Endothelial cell of umbilical vein (primary cell): ENCODE results near the gene CHST15. TPM values are rescaled to one million over a fixed set of nuclear protein-coding genes. Genes with fewer than 3 reads are reported as not detected.

Source experiments
- BruUV-seq: library from RNA; stranded (reverse); fragments of 400-500 nt; replicated peaks from 2 replicates; lab custom pipeline; 2021; lab: Mats Ljungman, UMichigan
- CTCF ChIA-PET: fragments of 300-600, 350-600 bp; sonication (Branson Sonifier 250); formaldehyde crosslinking; loops from one replicate; lab custom pipeline; 2021; ENCODE audit warnings: antibody characterized with exemption, inconsistent platforms; lab: Charles Lee
- POLR2A ChIA-PET: fragments of 300-600, 350-600 bp; sonication (Branson Sonifier 250); formaldehyde crosslinking; loops from one replicate; lab custom pipeline; 2021; ENCODE audit warnings: antibody characterized with exemption, inconsistent platforms; lab: Charles Lee
- DNase-seq: peaks from one replicate; pipeline ENCODE4 v3.0.0-alpha.2; 2011; ENCODE audit warnings: low read depth, low spot score
- FAIRE-seq: peaks from 2 replicates; lab custom pipeline; 2011; peaks lifted over from hg19 to GRCh38; lab: Jason Lieb, UNC
- H2AFZ ChIP-seq: 2 replicates; pipeline ENCODE4 v1.6.0; 2012; ENCODE audit warnings: low read depth, low read length, control low read depth, inconsistent platforms
- H3K27ac ChIP-seq: 2 replicates; pipeline ENCODE4 v1.5.1; 2011; ENCODE audit warnings: low read depth, mild to moderate bottlenecking, control low read depth, low read length, moderate library complexity; ENCODE audit not compliant: insufficient read depth
- H3K27me3 ChIP-seq, 2 experiments: 2 replicates each; pipeline versions ENCODE4 v1.6.0 to v1.6.1; 2011; ENCODE audit warnings: low read length in 2 of 2, mixed read lengths in 1 of 2; ENCODE audit not compliant: control insufficient read depth in 2 of 2, insufficient read depth in 2 of 2
- H3K36me3 ChIP-seq, 2 experiments: 2 replicates in 1 of 2; 3 replicates in 1 of 2; pipeline ENCODE4 v1.5.1; 2011; ENCODE audit warnings: low read length in 2 of 2, mild to moderate bottlenecking in 1 of 2, moderate library complexity in 1 of 2; ENCODE audit not compliant: control insufficient read depth in 2 of 2, insufficient read depth in 2 of 2; ENCODE audit errors: extremely low read depth in 1 of 2
- H3K4me1 ChIP-seq: 3 replicates; pipeline ENCODE4 v1.5.1; 2011; ENCODE audit warnings: mild to moderate bottlenecking, low read length; ENCODE audit not compliant: control insufficient read depth, insufficient read depth; ENCODE audit errors: extremely low read depth
- H3K4me2 ChIP-seq: 2 replicates; pipeline ENCODE4 v1.6.1; 2011; ENCODE audit warnings: low read length, control low read depth, mixed read lengths; ENCODE audit not compliant: insufficient read depth
- H3K4me3 ChIP-seq, 3 experiments: fragments of 200-600 bp in 1 of 3; sonication (generic), shearing (Covaris generic) in 1 of 3; replicated peaks in 1 of 3; 2 replicates each; pipeline ENCODE4 v1.5.1; 2011 to 2016; ENCODE audit warnings: control low read depth in 3 of 3, low read length in 3 of 3, mild to moderate bottlenecking in 2 of 3, inconsistent platforms in 1 of 3, low read depth in 1 of 3, moderate library complexity in 1 of 3; ENCODE audit not compliant: insufficient read depth in 1 of 3
- H3K79me2 ChIP-seq: 2 replicates; pipeline ENCODE4 v1.6.0; 2012; ENCODE audit warnings: low read length, inconsistent platforms; ENCODE audit not compliant: control insufficient read depth, insufficient read depth
- H3K9ac ChIP-seq: replicated peaks from 2 replicates; pipeline ENCODE3; 2011; ENCODE audit warnings: low read length, control low read depth; ENCODE audit not compliant: insufficient read depth; ENCODE audit errors: extremely low read depth
- H3K9me1 ChIP-seq: replicated peaks from 3 replicates; pipeline ENCODE4 v1.6.0; 2011; ENCODE audit warnings: mild to moderate bottlenecking, low read length; ENCODE audit not compliant: control insufficient read depth, insufficient read depth; ENCODE audit errors: extremely low read depth
- H3K9me3 ChIP-seq: replicated peaks from 2 replicates; pipeline ENCODE4 v1.5.1; 2012; ENCODE audit warnings: low read length, inconsistent platforms; ENCODE audit not compliant: control insufficient read depth, insufficient read depth
- H4K20me1 ChIP-seq: replicated peaks from 2 replicates; pipeline ENCODE3; 2011; ENCODE audit warnings: mild to moderate bottlenecking, low read length; ENCODE audit not compliant: control insufficient read depth, insufficient read depth; ENCODE audit errors: extremely low read depth
- EZH2 ChIP-seq: IDR thresholded peaks from 2 replicates; pipeline ENCODE4 v1.6.1; 2012; ENCODE audit warnings: borderline replicate concordance, low read depth, mild to moderate bottlenecking, moderate library complexity, low read length, inconsistent platforms; ENCODE audit not compliant: severe bottlenecking
- FOS ChIP-seq: IDR thresholded peaks from 2 replicates; pipeline ENCODE4 v1.6.1; 2011; ENCODE audit warnings: mild to moderate bottlenecking, low read length, moderate library complexity, borderline replicate concordance; ENCODE audit not compliant: insufficient read depth
- GATA2 ChIP-seq: IDR thresholded peaks from 2 replicates; pipeline ENCODE4 v1.7.0; 2011; ENCODE audit warnings: low read depth, mild to moderate bottlenecking, moderate library complexity, mixed read lengths, low read length; ENCODE audit not compliant: insufficient read length, insufficient read depth
- JUN ChIP-seq: IDR thresholded peaks from 2 replicates; pipeline ENCODE4 v1.6.1; 2011; ENCODE audit warnings: borderline replicate concordance, low read depth; ENCODE audit not compliant: insufficient read length, insufficient read depth
- MYC ChIP-seq: IDR thresholded peaks from one replicate; pipeline ENCODE4 v1.6.1; 2011; ENCODE audit warnings: mild to moderate bottlenecking, low read depth, low read length
- POLR2A ChIP-seq: IDR thresholded peaks from 2 replicates; pipeline ENCODE4 v1.6.1; 2012; ENCODE audit warnings: low read depth, mild to moderate bottlenecking, control low read depth, low read length
- POLR2AphosphoS5 ChIP-seq: IDR thresholded peaks from 2 replicates; pipeline ENCODE4 v1.6.1; 2012; ENCODE audit warnings: low read depth, mild to moderate bottlenecking, control low read depth, low read length, moderate library complexity; ENCODE audit not compliant: insufficient read depth
- dilution Hi-C: fragments of 300-500 bp; cut with MboI; formaldehyde crosslinking; loops from one replicate; pipeline ENCODE4 v1.15.0; 2019; ENCODE audit warnings: low sequenced_read_pairs; ENCODE audit not compliant: extremely low pct_ligation_motif_present
- intact Hi-C: fragments of 100-400 bp; cut with micrococcal nuclease; formaldehyde crosslinking; loops from one replicate; pipeline ENCODE4 v1.10.0; 2022
- polyA plus RNA-seq, 4 experiments: library from polyadenylated mRNA; depleted of rRNA in 3 of 4; stranded (reverse) in 3 of 4; unstranded in 1 of 4; fragments of >200 nt; gene quantifications; 2 replicates each; pipeline versions ENCODE4 v1.2.1 to v1.2.3, GENCODE V29; 2011 to 2012; ENCODE audit warnings: missing spikeins in 1 of 4
- total RNA-seq: library from RNA; stranded (reverse); gene quantifications from 2 replicates; pipeline ENCODE4 v1.2.3, GENCODE V29; 2021
- TF ChIP-seq, protein P1 (sequence below), 2 donors: IDR thresholded peaks; 1 replicate in 1 of 2; 2 replicates in 1 of 2; pipeline ENCODE4 v1.5.1; 2011; ENCODE audit warnings: low read length in 2 of 2, mild to moderate bottlenecking in 2 of 2, moderate library complexity in 2 of 2, control low read depth in 1 of 2, inconsistent platforms in 1 of 2, low read depth in 1 of 2; ENCODE audit not compliant: insufficient read depth in 1 of 2; ENCODE audit errors: extremely low read depth in 1 of 2
- TF ChIP-seq, protein P2 (sequence below): IDR thresholded peaks from 2 replicates; pipeline ENCODE4 v1.6.1; 2011; ENCODE audit not compliant: insufficient read depth, insufficient read length

The CHST15 gene
- total and polyA plus RNA-seq, 2 donors (not counting 3 experiments of a cell fraction or from before 2014, with no cell fraction given): 23.1 to 29.2 TPM

DNA sequence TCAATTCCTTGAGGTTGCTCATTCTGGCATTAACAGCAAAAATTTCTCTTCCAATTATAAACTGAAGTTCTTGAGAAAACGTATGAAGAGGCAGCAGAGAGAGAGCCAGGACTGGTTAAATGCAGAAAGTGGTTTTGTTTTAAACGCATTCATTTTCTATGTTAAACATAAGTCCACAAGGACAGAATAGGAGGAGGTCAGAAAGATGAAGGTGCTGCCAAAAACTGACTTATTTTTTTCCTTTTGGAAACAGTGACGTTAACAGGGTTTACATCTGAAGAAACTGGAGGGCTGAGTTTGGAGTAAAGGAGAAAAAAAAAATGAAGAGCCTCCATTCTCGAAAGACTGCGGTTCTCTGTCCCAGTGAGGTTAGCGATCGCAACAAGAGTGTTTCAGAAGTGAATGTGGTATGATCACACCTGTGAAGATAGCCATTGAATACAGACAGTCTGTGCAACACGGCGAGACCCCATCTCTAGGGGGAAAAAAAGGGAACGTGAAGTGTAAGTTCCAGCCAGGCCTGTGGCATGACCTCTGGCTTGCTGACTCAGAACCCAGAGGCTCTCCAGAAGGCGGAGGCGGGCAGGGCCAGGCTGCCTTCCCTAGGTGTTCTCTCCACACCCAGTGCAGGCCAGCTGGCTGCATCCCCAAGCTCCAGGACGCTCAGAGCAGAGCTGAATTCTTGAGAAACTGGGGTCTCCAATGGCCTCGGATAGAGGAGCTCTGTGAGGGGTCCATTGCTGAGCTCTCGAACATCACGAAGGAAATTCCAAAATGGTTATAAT lies 84.0 kb downstream of the CHST15 start:
- Histone ChIP-seq H3K79me2 (no peaks in the 10 kb centered on the region), H3K27me3 (no peaks in the 10 kb centered on the region), H3K4me3 (no peak overlapping the region), H3K36me3 (peaks cover 0 to 12% of the 10 kb centered on the region in 2 experiments), H3K9ac (no peak overlapping the region), H3K4me2 (no peak overlapping the region), H4K20me1 (no peaks in the 10 kb centered on the region), H3K4me1 (no peaks in the 10 kb centered on the region), H2AFZ (no peak overlapping the region), H3K27ac (no peak overlapping the region), H3K9me3 (no peaks in the 10 kb centered on the region), H3K9me1 (no peaks in the 10 kb centered on the region)
- no TSS peak for BruUV-seq
- FAIRE-seq (no peak), DNase-seq (no peak)
- ChIA-PET CTCF (interaction anchor here (1.1 to 2.1 kb wide), 2 partner anchors 15 to 380 kb away, joined by 6 read pairs; no protein-coding TSS in a partner anchor), POLR2A (no interaction called here)
- intact Hi-C loops: no loop called here
- TF ChIP-seq POLR2AphosphoS5 (no peak), JUN (no peak), EZH2 (no peak), GATA2 (no peak), POLR2A (no peak), FOS (no peak), MYC (no peak)
- TF ChIP-seq, protein P1, sequence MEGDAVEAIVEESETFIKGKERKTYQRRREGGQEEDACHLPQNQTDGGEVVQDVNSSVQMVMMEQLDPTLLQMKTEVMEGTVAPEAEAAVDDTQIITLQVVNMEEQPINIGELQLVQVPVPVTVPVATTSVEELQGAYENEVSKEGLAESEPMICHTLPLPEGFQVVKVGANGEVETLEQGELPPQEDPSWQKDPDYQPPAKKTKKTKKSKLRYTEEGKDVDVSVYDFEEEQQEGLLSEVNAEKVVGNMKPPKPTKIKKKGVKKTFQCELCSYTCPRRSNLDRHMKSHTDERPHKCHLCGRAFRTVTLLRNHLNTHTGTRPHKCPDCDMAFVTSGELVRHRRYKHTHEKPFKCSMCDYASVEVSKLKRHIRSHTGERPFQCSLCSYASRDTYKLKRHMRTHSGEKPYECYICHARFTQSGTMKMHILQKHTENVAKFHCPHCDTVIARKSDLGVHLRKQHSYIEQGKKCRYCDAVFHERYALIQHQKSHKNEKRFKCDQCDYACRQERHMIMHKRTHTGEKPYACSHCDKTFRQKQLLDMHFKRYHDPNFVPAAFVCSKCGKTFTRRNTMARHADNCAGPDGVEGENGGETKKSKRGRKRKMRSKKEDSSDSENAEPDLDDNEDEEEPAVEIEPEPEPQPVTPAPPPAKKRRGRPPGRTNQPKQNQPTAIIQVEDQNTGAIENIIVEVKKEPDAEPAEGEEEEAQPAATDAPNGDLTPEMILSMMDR (IDR thresholded peaks at IDR 0.05; ENCODE audit: extremely low read depth in 1 of 2, insufficient read depth in 1 of 2, low read depth in 1 of 2, low read length in 2 of 2): no peak
- TF ChIP-seq, protein P2, sequence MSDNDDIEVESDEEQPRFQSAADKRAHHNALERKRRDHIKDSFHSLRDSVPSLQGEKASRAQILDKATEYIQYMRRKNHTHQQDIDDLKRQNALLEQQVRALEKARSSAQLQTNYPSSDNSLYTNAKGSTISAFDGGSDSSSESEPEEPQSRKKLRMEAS: no peak
- dilution Hi-C loops: no loop called here
